Smooth muscle cell (in vitro differentiated cells): ENCODE data around the gene ROBO4. TPM values are rescaled to one million over a fixed set of nuclear protein-coding genes. Genes with fewer than 3 reads are reported as not detected.
A peak's percentile ranks its signal among the peaks of the same experiment; 100 is the strongest.

Experiments used
- DNase-seq: peaks from one replicate; lab custom pipeline; 2025; ENCODE audit not compliant: unreplicated experiment; lab: John Stamatoyannopoulos, UW
- H2AFZ ChIP-seq: fragments of 200-600 bp; sonication (generic); 2 replicates; pipeline ENCODE4 v1.6.0; 2016; ENCODE audit warnings: antibody characterized with exemption, low read depth, mild to moderate bottlenecking
- H3F3A ChIP-seq: fragments of 200-600 bp; sonication (generic); 2 replicates; pipeline ENCODE4 v1.6.0; 2017; ENCODE audit warnings: antibody characterized with exemption, low read depth
- H3K27ac ChIP-seq: fragments of 200-600 bp; sonication (generic); 2 replicates; pipeline ENCODE4 v1.5.1; 2016; ENCODE audit warnings: low read depth, mild to moderate bottlenecking
- H3K27me3 ChIP-seq: fragments of 200-600 bp; sonication (generic); 2 replicates; pipeline ENCODE4 v1.6.1; 2016; ENCODE audit warnings: low read depth, mild to moderate bottlenecking
- H3K36me3 ChIP-seq: fragments of 200-600 bp; sonication (generic); 2 replicates; pipeline ENCODE4 v1.5.1; 2016; ENCODE audit warnings: low read depth
- H3K4me1 ChIP-seq: fragments of 200-600 bp; sonication (generic); 2 replicates; pipeline ENCODE4 v1.5.1; 2016; ENCODE audit warnings: low read depth
- H3K4me2 ChIP-seq: fragments of 200-600 bp; sonication (generic); 2 replicates; pipeline ENCODE4 v1.6.0; 2016; ENCODE audit warnings: mild to moderate bottlenecking
- H3K4me3 ChIP-seq: fragments of 200-600 bp; sonication (generic); 2 replicates; pipeline ENCODE4 v1.5.1; 2016; ENCODE audit warnings: mild to moderate bottlenecking
- H3K79me2 ChIP-seq: fragments of 200-600 bp; sonication (generic); 2 replicates; pipeline ENCODE4 v1.6.0; 2016; ENCODE audit warnings: low read depth, mild to moderate bottlenecking
- H3K9ac ChIP-seq: fragments of 200-600 bp; sonication (generic); 2 replicates; pipeline ENCODE4 v1.6.0; 2016; ENCODE audit warnings: low read depth
- H3K9me3 ChIP-seq: fragments of 200-600 bp; sonication (generic); replicated peaks from 2 replicates; pipeline ENCODE4 v1.5.1; 2016; ENCODE audit warnings: low read depth
- H4K20me1 ChIP-seq: fragments of 200-600 bp; sonication (generic); 2 replicates; pipeline ENCODE4 v1.6.0; 2016; ENCODE audit warnings: low read depth
- CTCF ChIP-seq: fragments of 200-600 bp; sonication (generic); IDR thresholded peaks from 2 replicates; pipeline ENCODE4 v1.5.1; 2017; ENCODE audit warnings: borderline replicate concordance, mild to moderate bottlenecking, antibody characterized with exemption; ENCODE audit not compliant: insufficient read depth, poor library complexity, severe bottlenecking
- WGBS: methylation state at CpG from one replicate; pipeline ENCODE4 v1.1.7; 2016; ENCODE audit warnings: low lambda C conversion rate; 5-methylcytosine and 5-hydroxymethylcytosine counted together
- polyA plus RNA-seq: library from polyadenylated mRNA; unstranded; fragments of >200 nt; fragmentation: Nextera tagmentation; extraction: Ambion mirVana; gene quantifications from 2 replicates; pipeline ENCODE4 v1.2.1, GENCODE V29; 2016
- total RNA-seq: library from RNA; depleted of rRNA; stranded (reverse); fragments of >200 nt; gene quantifications from 2 replicates; pipeline ENCODE4 v1.2.3, GENCODE V29; 2014

The ROBO4 gene
- not detected in 2 replicates for total RNA-seq
- polyA plus RNA-seq = 0.06 and 0.40 TPM in 2 replicates

- Histone ChIP-seq H2AFZ (peak within 1 kb of the TSS; percentile 31), H3K79me2 (no peaks in the 10 kb centered on the region), H3F3A (peaks cover 4% of the 10 kb centered on the region), H3K27me3 (no peaks in the 10 kb centered on the region), H3K36me3 (no peaks in the 10 kb centered on the region), H3K4me3 (no peak within 1 kb of the TSS), H3K4me2 (no peak within 1 kb of the TSS), H4K20me1 (no peaks in the 10 kb centered on the region), H3K9ac (no peak within 1 kb of the TSS), H3K4me1 (no peaks in the 10 kb centered on the region), H3K27ac (peak within 1 kb of the TSS; percentile 67), H3K9me3 (no peaks in the 10 kb centered on the region)
- DNase-seq = no peak
- 86% methylated on average over 12 of the region's 12 CpGs for WGBS
- no peak for TF ChIP-seq CTCF
Observed at GRCh38 chr11:124897674-124898262, at the start of gene ROBO4. Gene ROBO4, minus strand, starts transcription at chr11:124897865. Its CDS starts 70 bp downstream, at chr11:124897795.

DNA sequence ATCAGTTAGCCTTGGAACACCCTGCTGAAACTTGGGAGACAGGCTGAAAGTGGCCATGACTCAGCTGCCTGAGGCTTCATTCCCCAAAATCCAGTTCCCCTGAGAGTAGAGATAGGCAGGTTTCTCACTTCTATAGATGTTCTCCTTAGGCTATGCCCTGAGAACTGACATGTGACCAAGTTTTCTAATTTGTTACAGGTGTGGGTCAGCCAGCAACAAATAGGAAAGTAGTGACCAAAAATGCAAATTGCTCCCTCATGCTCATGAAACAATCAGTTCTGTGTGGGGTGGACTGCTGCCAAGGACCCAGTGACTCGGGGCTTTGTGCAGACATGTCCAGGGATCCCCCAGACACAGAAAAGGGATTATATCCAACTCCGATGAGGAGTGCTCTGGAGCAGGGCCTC is 49.1 kb upstream of the ROBO4 start:
- WGBS = 73% methylated on average over 2 of the region's 2 CpGs
- Histone ChIP-seq H3K79me2 (no peaks in the 10 kb centered on the region), H3K4me1 (peaks cover 12% of the 10 kb centered on the region), H3K27ac (no peak overlapping the region), H3K27me3 (peaks cover under 1% of the 10 kb centered on the region), H3K4me2 (no peak overlapping the region), H3K9me3 (no peaks in the 10 kb centered on the region), H3F3A (no peaks in the 10 kb centered on the region), H3K4me3 (no peak overlapping the region), H3K36me3 (no peaks in the 10 kb centered on the region), H3K9ac (no peak overlapping the region), H4K20me1 (no peaks in the 10 kb centered on the region), H2AFZ (no peak overlapping the region)
- no peak for TF ChIP-seq CTCF
- no peak for DNase-seq

GRCh38 chr11:124945826-124946225 is 48.2 kb upstream of the ROBO4 start:
- WGBS = 88% methylated on average over 6 of the region's 6 CpGs
- no peak for TF ChIP-seq CTCF

GRCh38 chr11:124944565-124944964 is 46.9 kb upstream of the ROBO4 start:
- H3K79me2 ChIP-seq = no peaks in the 10 kb centered on the region
- no peaks in the 10 kb centered on the region for H3K36me3 ChIP-seq
- no peak for DNase-seq
- H3K4me3 ChIP-seq = no peak overlapping the region
- no peaks in the 10 kb centered on the region for H4K20me1 ChIP-seq
- no peaks in the 10 kb centered on the region for H3F3A ChIP-seq
- no peaks in the 10 kb centered on the region for H3K27me3 ChIP-seq
- no peak for TF ChIP-seq CTCF
- no peak overlapping the region for H3K9ac ChIP-seq
- H2AFZ ChIP-seq = no peak overlapping the region
- H3K4me2 ChIP-seq = no peak overlapping the region
- WGBS = 79% methylated on average over 3 of the region's 3 CpGs
- H3K27ac ChIP-seq = no peak overlapping the region
- H3K4me1 ChIP-seq = peaks cover 12% of the 10 kb centered on the region
- H3K9me3 ChIP-seq = no peaks in the 10 kb centered on the region

More at GRCh38 chr11:124945826-124946225, 48.2 kb upstream of the ROBO4 start:
- Histone ChIP-seq H3F3A (no peaks in the 10 kb centered on the region), H3K4me1 (peaks cover 12% of the 10 kb centered on the region), H3K27ac (no peak overlapping the region), H3K4me2 (no peak overlapping the region), H2AFZ (no peak overlapping the region), H3K36me3 (no peaks in the 10 kb centered on the region), H3K27me3 (no peaks in the 10 kb centered on the region), H3K9ac (no peak overlapping the region), H4K20me1 (no peaks in the 10 kb centered on the region), H3K4me3 (no peak overlapping the region), H3K9me3 (no peaks in the 10 kb centered on the region), H3K79me2 (no peaks in the 10 kb centered on the region)
- DNase-seq = no peak
